Activated CD8-positive, alpha-beta memory T cell treated with anti-CD3 and anti-CD28 coated beads, Interleukin-2, amount 50 U/mL, for 4 hours (primary cell): ENCODE data around the gene TMEM86B.
A peak's percentile ranks its signal among the peaks of the same experiment; 100 is the strongest.

Experiments
- DNase-seq: peaks from one replicate; pipeline ENCODE4 v3.0.0-alpha.2; 2020

TMEM86B gene

GRCh38 chr19:55256562-55257460, 28.2 kb upstream of the TMEM86B start:
- DNase-seq: no peak

DNA sequence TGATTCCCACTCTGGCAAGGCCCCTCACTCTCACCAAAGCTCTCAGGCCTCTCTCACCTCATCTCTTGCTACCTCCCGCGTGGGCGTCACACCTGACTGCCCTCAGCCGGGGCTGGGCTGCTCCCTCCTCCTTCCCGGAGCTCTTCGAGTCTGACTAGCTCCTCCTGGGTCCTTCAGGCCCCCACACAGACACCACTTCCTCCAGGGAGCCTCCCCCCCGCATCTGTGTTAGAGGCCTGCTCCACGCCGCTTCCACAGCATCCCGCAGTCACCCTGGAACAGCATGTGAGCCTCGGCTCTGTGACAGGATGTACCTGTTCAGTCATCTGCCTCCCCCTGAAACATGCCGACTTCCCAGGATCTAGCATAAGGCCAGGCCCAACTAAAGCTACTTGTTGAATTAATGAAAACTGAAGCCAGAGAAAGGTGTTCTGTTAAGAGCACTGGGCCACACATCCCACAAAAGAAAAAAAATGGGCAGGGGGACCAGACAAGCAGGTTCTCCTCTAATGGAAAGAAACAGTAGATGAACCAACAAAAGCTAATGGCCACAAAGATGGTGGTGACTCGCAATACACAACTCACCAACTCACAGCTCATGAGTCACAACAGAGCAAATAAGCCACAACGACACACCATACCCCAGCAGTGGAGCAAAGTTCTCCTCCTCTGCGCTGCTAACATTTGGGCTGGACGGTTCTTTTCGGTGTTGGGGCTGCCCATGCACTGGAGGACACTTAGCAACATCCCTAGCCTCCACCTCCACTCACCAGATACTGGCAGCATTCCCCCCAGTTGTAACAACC, 27.3 kb upstream of the TMEM86B start:
- peak; percentile 57 for DNase-seq

DNA sequence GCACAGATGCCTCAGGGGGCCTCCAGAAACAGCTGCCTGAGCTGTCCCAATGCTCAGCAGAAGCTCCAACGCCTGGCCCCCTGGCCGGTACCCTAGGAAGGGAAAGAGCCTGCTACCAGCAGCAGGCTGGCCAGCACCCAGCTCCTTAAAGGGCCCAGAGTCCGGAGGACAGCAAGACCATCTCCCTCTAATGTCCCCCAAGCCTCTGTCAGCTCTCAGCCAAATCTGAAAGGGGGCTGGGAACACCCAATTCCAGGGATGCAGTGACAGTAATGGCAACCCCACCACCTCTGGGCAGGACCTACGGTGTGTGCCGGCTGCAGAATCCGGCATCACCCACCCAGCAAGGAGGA, 26.0 kb upstream of the TMEM86B start:
- DNase-seq: no peak

DNA sequence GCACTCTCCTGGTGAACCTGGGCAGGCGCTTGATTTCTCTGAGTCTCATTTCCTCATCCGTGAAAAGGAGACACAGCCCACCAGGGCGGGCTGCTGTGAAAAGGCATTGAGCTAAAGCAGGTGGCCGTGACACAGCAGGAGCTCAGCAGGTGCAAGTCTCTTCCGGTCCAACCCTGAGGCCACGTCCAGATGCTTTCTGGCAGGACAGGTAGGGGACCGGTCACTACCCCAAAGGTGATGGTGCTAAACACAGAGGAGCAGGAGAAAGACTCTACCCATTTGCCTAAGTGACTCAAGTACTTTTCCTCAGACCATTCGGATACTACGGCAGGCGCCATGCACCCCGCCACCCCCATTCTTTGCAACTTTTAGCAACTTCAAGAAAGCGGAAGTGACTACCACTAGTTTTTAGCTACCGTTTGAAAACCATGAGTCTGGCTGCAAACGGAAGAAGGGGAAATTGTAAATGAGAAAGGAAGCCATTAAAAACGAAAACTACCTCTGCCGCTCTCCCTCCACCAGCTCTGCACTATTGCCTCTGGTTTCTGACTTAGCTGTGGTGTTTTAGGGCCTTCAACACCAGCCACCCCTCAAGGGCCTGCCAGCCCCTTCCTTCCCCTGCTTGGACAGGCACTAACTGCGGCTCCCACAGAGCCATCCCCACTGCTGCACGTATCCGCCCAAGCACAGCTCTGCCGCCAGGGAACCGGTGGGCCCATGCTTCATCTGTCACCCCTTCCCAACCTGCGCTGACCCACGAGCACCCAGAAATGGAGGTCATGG, 25.5 kb upstream of the TMEM86B start:
- peak; percentile 62 for DNase-seq

DNA sequence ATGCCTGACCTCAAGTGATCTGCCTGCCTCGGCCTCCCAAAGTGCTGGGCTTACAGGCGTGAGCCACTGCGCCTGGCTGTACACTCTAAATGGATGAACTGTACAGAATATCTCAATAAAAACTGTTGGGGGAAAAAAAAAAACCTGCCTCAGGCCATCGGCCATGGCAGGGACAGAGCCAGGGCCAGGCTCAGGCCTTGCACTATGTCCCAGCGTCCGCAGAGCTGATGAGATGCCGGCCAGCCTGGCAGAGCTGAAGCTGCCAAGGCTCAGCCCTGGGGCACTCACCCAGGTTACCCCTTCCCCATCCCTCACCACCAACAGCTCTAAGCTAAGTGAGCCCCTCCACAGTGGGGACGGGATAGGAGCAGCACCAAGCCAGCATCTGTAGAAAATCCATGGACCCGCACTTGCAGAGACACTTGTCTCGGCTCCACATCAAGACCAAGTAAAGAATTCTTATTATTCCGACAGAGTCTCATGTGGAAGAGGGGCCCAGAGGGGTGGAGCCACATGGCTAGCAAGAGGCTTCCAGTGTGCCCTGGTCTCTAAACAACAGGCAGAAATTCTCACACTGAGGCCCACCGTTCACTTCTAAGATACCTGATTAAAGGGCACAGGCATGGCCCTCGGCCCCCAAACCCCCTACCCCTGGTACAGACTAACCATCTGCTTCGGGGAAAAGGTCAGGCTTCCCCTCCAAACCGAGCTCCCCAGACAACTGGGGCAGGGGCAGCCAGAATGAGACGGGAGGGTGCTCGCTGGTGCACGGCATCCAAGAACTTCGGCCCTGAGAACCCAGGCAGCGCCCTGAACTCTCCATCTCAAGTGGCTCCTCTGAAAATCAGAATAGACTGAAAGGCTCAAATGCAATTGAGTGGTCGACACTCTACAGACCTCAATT, 24.4 kb upstream of the TMEM86B start:
- DNase-seq: no peak

DNA sequence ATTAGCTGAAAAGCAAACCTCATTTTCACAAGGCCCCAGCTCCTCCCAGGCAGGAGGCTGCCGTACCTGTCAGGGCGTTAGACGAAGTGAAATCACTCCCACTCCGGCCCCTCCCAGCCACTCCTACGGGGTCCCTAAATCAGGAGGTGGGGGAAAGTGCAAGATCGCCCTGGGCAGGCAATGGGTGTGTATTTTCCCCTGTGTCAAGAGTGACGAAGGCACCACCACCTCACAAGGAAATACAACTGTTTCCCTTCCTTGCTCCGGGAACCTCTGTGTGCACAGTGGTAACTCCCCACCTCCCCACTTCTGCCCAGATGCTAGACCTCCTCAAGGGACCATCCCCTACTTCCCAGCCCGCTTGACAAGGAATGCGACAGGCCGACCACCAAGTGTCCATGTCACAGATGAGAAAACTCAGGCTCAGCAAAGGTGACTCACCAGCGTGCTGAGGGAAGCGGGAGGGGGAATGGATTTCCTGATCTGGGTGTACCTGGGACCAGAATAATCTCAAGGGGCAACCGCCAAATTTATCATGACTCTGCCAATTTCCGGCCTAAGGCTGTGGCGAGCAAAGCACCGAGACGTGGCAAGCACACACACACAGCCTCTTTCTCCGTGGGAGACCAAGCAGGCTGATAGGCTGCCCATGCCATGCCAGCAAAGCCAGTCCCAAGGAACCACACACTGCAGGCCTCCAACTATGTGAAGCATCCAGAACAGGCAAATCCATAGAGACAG, 22.9 kb upstream of the TMEM86B start:
- peak; percentile 44 for DNase-seq

DNA sequence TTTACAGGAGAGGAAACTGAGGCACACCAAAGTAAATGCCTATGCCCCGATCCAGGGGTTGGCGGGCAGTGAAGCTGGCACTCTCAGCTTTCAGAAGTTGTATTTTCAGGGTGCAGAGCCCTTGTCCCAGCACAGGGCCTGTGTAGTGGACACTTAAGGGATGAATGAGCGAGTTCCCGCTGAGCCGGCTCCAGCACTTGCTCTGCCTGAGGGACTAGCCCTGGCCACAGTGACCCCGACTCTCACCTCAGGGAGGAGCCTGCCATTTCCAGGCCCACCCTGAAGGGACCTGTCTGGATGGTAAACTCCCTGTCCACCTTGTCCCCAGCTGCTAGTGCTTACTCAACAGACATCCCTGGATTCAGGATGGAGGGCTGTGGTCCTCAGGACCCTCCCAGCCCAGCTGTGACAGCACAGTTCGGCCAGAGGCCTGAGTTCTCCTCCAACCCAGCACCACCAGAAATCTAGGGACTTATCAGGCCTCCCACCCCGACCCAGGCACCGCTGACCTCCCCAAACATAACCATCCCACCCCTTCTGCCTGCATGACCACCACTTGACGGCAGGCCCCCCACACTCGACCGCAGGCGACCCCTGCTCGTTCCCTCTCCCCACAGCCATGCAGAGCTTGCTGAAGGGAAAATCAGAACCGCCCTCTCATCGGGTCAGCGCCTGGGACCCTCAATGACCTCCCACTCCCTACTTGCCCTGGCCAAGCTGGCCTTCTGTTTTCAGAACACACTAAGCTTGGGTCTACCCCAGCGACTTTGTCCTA, 21.9 kb upstream of the TMEM86B start:
- no peak for DNase-seq

- DNase-seq: no peak
Observed at GRCh38 chr19:55249841-55250240, 21.3 kb upstream of the TMEM86B start.

DNA sequence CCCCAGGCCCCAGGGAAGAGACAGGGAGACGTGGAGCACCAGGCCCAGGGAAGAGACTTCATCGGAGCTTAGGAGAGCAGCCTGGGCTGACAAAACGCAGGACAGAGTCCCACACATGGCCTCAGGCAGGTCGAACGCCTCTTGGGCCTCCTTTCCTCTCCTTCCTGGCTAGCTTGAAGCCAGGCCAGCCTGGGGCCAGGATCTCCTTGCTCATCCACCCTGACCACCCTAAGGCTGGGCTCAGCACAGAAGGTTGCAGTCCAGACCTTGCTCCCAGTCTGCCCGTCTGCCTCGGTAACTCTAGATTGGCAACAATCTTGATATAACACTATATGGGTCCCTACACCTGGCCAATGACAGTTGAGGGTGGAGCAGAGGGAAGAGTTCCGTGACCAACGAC, 20.1 kb upstream of the TMEM86B start:
- no peak for DNase-seq

DNA sequence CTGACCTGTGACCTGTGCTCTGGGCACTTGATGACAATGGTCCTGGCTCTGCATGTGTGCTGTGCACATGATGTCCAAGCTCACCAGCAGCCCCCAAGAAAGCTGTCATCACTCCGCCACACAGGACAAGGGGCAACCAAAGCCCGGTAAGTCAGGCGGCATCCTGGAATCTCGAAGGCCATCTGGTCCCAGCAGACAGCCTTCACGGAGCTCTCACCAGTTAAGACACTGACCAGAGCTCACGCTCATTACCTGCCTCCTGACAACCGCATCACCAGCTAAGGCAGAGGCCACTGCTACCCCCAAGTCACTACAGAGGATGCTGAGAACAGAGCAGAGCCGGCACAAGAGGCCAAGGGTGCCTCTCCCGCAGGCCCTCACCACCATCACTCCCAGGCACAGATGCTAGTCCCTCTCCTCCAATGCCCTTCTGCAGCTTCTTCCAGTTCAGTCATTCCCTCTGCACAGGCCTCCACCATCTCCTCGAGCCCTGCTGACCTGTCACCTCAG, 19.7 kb upstream of the TMEM86B start:
- DNase-seq: no peak

GRCh38 chr19:55247621-55248099, 19.1 kb upstream of the TMEM86B start:
- no peak for DNase-seq

- DNase-seq: no peak
Observed at GRCh38 chr19:55246462-55247451, 18.2 kb upstream of the TMEM86B start.

DNA sequence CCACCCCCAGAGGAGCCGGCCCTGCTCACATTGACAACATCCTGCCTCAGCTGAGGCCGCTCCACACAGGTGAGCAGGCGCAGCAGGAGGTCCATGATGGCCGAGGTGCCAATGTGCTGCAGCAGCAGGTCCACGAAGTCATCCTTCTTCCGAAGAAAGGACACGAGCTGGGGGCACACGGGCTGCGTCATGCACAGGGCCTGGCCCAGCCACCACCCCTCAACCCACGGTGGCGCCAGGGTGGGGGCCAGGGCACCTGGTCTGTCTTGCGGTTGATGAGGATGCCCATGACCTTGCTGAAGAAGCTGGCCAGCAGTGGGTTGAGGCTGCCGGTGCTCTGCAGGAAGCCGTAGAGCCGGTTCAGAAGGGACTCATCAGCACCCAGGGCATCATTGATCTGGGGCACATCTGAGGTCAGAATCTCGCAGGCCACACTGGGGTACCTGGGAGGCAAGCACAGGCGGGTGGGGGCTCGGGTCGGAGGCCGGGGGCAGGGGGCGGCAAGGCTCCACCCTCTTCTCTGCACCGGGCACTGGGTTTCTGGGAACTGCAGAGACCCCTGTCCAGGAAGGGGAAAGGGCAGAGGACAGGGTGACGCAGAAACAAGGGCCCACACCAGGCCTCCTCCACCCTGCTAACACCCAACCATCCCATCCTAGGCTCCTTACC, 16.8 kb upstream of the TMEM86B start:
- no peak for DNase-seq

DNA sequence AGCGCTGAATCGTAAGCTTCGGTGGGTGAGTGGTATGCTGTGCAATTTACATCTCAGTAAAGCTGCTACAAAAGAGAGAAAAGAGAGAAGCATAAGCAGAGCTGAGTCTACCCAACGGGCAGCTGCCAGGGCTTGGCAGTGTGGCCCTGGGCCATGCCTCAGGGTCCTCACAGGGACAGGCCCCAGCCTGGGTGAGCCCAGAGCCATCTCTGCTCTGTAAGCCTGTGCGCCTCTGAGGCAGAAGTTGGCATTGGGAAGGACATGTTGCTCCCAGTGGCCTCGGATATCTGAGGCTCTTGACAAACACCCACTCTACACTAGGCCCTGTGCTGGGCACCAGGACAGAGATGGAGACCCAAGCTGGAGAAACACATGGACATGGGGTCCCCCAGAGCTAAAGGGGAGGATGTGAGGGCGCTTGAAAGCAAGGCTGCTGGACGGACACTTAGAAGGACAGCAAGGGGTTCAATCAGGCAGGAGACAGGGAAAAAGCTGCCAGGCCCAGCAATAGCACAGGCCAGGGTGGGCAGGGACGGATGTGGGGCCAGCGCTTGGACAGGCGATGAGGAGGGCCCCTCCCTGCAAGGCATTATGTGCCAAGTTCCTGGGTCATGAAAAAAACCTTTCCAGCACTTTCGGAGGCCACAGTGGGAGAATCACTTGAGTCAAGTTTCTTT, 15.6 kb upstream of the TMEM86B start:
- DNase-seq: no peak

GRCh38 chr19:55242517-55242916, 14.0 kb upstream of the TMEM86B start:
- no peak for DNase-seq

GRCh38 chr19:55241935-55242464, 13.4 kb upstream of the TMEM86B start:
- no peak for DNase-seq

DNA sequence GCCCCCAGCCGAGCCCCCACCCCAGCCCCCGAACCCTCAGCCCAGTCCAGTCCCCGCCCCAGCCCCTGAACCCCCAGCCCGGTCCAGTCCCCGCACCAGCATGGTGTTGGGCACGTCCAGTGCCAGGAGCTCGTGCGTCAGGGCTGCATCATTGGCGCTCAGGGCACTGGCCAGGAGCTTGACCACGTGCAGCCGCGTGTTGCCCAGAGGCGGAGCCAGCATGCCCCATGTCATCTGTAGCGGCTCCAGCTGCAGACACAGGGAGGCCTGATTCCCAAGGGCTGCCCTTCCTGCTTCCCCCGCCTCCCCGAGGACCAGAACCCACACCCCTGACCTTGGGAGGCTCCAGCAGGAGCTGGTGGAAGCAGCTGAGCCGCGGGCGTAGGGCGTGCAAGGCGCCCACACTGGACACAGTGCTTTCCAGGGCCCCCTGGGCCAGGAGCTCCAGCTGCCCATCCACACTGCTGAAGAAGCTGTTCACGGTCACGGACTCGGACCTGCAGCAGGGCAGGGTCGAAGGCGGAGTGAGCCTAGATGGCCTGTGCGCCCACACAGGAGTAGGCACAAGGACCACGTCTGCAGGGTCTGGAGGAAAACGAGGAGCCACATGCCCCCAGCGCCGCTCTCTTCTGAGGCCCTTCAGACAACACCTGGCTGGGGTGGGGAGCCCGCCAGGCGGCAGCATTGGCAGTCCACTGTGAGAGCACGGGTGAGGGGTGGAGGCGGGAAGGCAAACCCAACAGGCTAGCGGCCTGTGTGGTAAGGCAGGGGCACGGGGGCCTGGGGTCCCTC, 12.8 kb upstream of the TMEM86B start:
- no peak for DNase-seq
